Caco-2 (cell line): ENCODE data around the gene AMBP. TPM values are rescaled to one million over a fixed set of nuclear protein-coding genes. Genes with fewer than 3 reads are reported as not detected.

ENCODE experiments used
- BruUV-seq: library from RNA; stranded (reverse); fragments of 400-500 nt; replicated peaks from 2 replicates; lab custom pipeline; 2021; lab: Mats Ljungman, UMichigan
- CTCF ChIA-PET: fragments of 300-600 bp; sonication (Branson Sonifier 250); formaldehyde crosslinking; loops from one replicate; lab custom pipeline; 2022; ENCODE audit warnings: antibody characterized with exemption; lab: Charles Lee
- POLR2A ChIA-PET: fragments of 300-600 bp; sonication (Branson Sonifier 250); formaldehyde crosslinking; loops from one replicate; lab custom pipeline; 2022; ENCODE audit warnings: antibody characterized with exemption; lab: Charles Lee
- DNase-seq, 2 experiments: peaks; one replicate each; pipeline versions ENCODE4 v3.0.0 to v3.0.0-alpha.2; 2020 to 2022
- H3K27me3 ChIP-seq: replicated peaks from 2 replicates; pipeline ENCODE4 v1.6.0; 2011; ENCODE audit warnings: low read length; ENCODE audit not compliant: control insufficient read depth, insufficient read depth
- H3K36me3 ChIP-seq: 2 replicates; pipeline ENCODE4 v1.5.1; 2011; ENCODE audit warnings: low read length; ENCODE audit not compliant: control insufficient read depth, insufficient read depth
- H3K4me1 ChIP-seq: fragments of 250-450 bp; sonication (Bioruptor Pico); 2 replicates; pipeline ENCODE4 v1.5.1; 2020; ENCODE audit warnings: mild to moderate bottlenecking
- H3K4me3 ChIP-seq: 2 replicates; pipeline ENCODE4 v1.5.1; 2011; ENCODE audit warnings: low read depth, mild to moderate bottlenecking, control low read depth, low read length
- H3K9me3 ChIP-seq: fragments of 250-450 bp; sonication (Bioruptor Pico); 2 replicates; pipeline ENCODE4 v1.5.1; 2020; ENCODE audit warnings: mild to moderate bottlenecking, moderate library complexity
- H3K27ac Mint-ChIP-seq: one replicate; pipeline ENCODE4 v1.8.0; 2022; ENCODE audit warnings: mixed read lengths; ENCODE audit not compliant: unreplicated experiment
- H3K27me3 Mint-ChIP-seq: one replicate; pipeline ENCODE4 v1.8.0; 2022; ENCODE audit warnings: mixed read lengths; ENCODE audit not compliant: insufficient read depth, unreplicated experiment
- H3K36me3 Mint-ChIP-seq: one replicate; pipeline ENCODE4 v1.8.0; 2022; ENCODE audit warnings: mild to moderate bottlenecking, mixed read lengths; ENCODE audit not compliant: insufficient read depth, unreplicated experiment
- H3K4me1 Mint-ChIP-seq: one replicate; pipeline ENCODE4 v1.8.0; 2022; ENCODE audit warnings: low read depth, mixed read lengths; ENCODE audit not compliant: unreplicated experiment
- H3K4me3 Mint-ChIP-seq: one replicate; pipeline ENCODE4 v1.8.0; 2022; ENCODE audit warnings: mild to moderate bottlenecking, moderate library complexity, mixed read lengths; ENCODE audit not compliant: unreplicated experiment
- H3K9me3 Mint-ChIP-seq: one replicate; pipeline ENCODE4 v1.8.0; 2022; ENCODE audit warnings: mixed read lengths; ENCODE audit not compliant: unreplicated experiment
- intact Hi-C: fragments of 100-400 bp; cut with micrococcal nuclease; formaldehyde crosslinking; loops from one replicate; pipeline ENCODE4 v1.10.0; 2022; ENCODE audit not compliant: unreplicated experiment
- total RNA-seq: library from RNA; stranded (reverse); gene quantifications from 2 replicates; pipeline ENCODE4 v1.2.3, GENCODE V29; 2022
- TF ChIP-seq, protein P1 (sequence below), 2 experiments: fragments of 200-600 bp in 1 of 2; IDR thresholded peaks; 1 replicate in 1 of 2; 2 replicates in 1 of 2; pipeline versions ENCODE4 v1.5.1 to v1.8.0; 2011 to 2022; ENCODE audit warnings: antibody characterized with exemption in 1 of 2, control low read depth in 1 of 2, inconsistent platforms in 1 of 2, low read depth in 1 of 2, low read length in 1 of 2, mild to moderate bottlenecking in 1 of 2, moderate library complexity in 1 of 2; ENCODE audit not compliant: insufficient read depth in 1 of 2, severe bottlenecking in 1 of 2, unreplicated experiment in 1 of 2

Gene AMBP
- total RNA-seq, 1 experiment from 2014 or later: 2.2 TPM

DNA sequence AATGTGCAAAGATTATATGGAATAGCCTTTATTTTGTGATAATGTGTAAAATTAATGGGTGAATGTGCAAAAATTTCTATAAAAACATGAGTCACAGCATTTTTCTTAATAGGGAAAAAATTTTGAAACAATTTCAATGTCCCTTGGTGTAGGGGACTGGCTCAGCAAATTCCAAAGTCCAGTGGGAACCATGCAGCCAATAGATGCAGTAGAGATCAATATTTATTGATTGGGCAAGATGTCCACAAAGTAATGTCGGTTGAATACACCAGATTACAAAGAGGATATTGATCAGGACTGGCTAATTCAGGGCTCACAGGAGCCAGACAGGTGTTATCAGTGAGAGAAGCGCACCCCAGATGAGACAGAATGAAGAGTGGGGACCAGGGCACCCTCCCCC, 62.5 kb downstream of the AMBP start:
- POLR2A ChIA-PET: no interaction called here

DNA sequence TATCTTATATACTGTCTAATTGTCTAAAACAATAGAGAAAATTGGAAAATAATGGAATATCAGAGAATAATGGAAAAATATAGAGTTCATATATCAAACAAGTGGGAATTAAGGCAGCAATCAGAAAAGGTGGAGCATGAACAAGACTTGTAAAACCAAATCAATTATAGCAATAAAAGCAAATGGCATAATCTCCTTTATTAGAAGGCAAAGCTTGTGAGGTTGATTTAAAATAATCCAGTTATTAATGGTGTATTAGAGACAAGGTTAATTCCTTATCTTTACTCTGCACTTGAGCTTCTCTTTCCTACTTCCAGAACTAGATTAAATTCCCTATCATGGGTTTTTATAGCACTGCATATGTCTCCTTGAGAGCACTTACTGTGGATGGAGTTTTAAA, 64.1 kb downstream of the AMBP start:
- Histone ChIP-seq H3K36me3 (no peaks in the 10 kb centered on the region), H3K27me3 (no peaks in the 10 kb centered on the region), H3K4me1 (no peaks in the 10 kb centered on the region), H3K4me3 (no peak overlapping the region), H3K9me3 (peaks cover 15% of the 10 kb centered on the region)
- intact Hi-C loops: no loop called here
- BruUV-seq: no TSS peak
- Mint-ChIP-seq H3K4me1 (no peaks in the 10 kb centered on the region), H3K36me3 (no peaks in the 10 kb centered on the region), H3K9me3 (no peaks in the 10 kb centered on the region), H3K4me3 (no peak overlapping the region), H3K27ac (no peak overlapping the region), H3K27me3 (no peaks in the 10 kb centered on the region)
- DNase-seq: no peak
- POLR2A ChIA-PET: no interaction called here
- CTCF ChIA-PET: no interaction called here
- TF ChIP-seq, protein P1, sequence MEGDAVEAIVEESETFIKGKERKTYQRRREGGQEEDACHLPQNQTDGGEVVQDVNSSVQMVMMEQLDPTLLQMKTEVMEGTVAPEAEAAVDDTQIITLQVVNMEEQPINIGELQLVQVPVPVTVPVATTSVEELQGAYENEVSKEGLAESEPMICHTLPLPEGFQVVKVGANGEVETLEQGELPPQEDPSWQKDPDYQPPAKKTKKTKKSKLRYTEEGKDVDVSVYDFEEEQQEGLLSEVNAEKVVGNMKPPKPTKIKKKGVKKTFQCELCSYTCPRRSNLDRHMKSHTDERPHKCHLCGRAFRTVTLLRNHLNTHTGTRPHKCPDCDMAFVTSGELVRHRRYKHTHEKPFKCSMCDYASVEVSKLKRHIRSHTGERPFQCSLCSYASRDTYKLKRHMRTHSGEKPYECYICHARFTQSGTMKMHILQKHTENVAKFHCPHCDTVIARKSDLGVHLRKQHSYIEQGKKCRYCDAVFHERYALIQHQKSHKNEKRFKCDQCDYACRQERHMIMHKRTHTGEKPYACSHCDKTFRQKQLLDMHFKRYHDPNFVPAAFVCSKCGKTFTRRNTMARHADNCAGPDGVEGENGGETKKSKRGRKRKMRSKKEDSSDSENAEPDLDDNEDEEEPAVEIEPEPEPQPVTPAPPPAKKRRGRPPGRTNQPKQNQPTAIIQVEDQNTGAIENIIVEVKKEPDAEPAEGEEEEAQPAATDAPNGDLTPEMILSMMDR (IDR thresholded peaks at IDR 0.05; ENCODE audit: insufficient read depth in 1 of 2, low read depth in 1 of 2, low read length in 1 of 2, severe bottlenecking in 1 of 2, unreplicated experiment in 1 of 2): no peak

More for the DNA sequence above, 62.5 kb downstream of the AMBP start:
- no peak overlapping the region for H3K4me3 Mint-ChIP-seq
- H3K27me3 Mint-ChIP-seq: no peaks in the 10 kb centered on the region
- H3K4me3 ChIP-seq: no peak overlapping the region
- H3K4me1 ChIP-seq: no peaks in the 10 kb centered on the region
- intact Hi-C loops: no loop called here
- H3K9me3 ChIP-seq: peaks cover 16% of the 10 kb centered on the region
- no peak for DNase-seq
- no TSS peak for BruUV-seq
- H3K36me3 Mint-ChIP-seq: no peaks in the 10 kb centered on the region
- H3K27ac Mint-ChIP-seq: peak overlapping the region; percentile 27
- H3K4me1 Mint-ChIP-seq: no peaks in the 10 kb centered on the region
- CTCF ChIA-PET: no interaction called here
- H3K27me3 ChIP-seq: no peaks in the 10 kb centered on the region
- H3K36me3 ChIP-seq: no peaks in the 10 kb centered on the region
- TF ChIP-seq, protein P1 (IDR thresholded peaks at IDR 0.05; ENCODE audit: insufficient read depth in 1 of 2, low read depth in 1 of 2, low read length in 1 of 2, severe bottlenecking in 1 of 2, unreplicated experiment in 1 of 2): no peak
- peaks cover 11% of the 10 kb centered on the region for H3K9me3 Mint-ChIP-seq

DNA sequence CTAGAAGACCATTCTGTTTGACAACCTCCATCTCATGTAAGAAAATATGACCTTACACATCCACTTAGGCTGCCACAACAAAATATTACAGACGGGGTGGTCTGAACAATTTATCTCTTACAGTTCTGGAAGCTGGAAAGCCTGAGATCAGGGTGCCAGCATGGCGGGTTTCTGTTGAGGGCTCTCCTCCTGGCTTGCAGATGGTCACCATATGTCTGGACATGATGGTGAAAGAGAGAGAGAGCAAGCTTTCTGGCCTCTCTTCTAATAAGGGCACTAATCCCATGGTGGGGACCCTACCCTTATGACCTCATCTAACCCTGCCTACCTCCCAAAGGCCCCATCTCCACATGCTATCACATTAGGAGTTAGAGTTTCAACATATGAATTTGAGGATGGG, 66.0 kb downstream of the AMBP start:
- no peaks in the 10 kb centered on the region for H3K4me1 Mint-ChIP-seq
- Histone ChIP-seq H3K27me3 (no peaks in the 10 kb centered on the region), H3K36me3 (no peaks in the 10 kb centered on the region), H3K9me3 (peaks cover 15% of the 10 kb centered on the region), H3K4me3 (no peak overlapping the region), H3K4me1 (no peaks in the 10 kb centered on the region)
- TF ChIP-seq, protein P1 (IDR thresholded peaks at IDR 0.05; ENCODE audit: insufficient read depth in 1 of 2, low read depth in 1 of 2, low read length in 1 of 2, severe bottlenecking in 1 of 2, unreplicated experiment in 1 of 2): no peak
- ChIA-PET POLR2A (no interaction called here), CTCF (no interaction called here)
- no TSS peak for BruUV-seq
- no peaks in the 10 kb centered on the region for H3K9me3 Mint-ChIP-seq
- no peak for DNase-seq
- no peaks in the 10 kb centered on the region for H3K36me3 Mint-ChIP-seq
- no peaks in the 10 kb centered on the region for H3K27me3 Mint-ChIP-seq
- no peak overlapping the region for H3K27ac Mint-ChIP-seq
- intact Hi-C loops: no loop called here
- no peak overlapping the region for H3K4me3 Mint-ChIP-seq
